NCI-H82 treated with DMSO at 0.1 percent for 48 hours (cell line): ENCODE data around the gene LHCGR.
"Not testable (repeated sequence)": the region's sequence is repeated elsewhere in the genome, so short reads cannot be mapped to it uniquely, and the experiment has no call there.

Experiments used
- DNase-seq: peaks from one replicate; lab custom pipeline; 2025; ENCODE audit not compliant: unreplicated experiment; lab: John Stamatoyannopoulos, UW

The LHCGR gene

DNA sequence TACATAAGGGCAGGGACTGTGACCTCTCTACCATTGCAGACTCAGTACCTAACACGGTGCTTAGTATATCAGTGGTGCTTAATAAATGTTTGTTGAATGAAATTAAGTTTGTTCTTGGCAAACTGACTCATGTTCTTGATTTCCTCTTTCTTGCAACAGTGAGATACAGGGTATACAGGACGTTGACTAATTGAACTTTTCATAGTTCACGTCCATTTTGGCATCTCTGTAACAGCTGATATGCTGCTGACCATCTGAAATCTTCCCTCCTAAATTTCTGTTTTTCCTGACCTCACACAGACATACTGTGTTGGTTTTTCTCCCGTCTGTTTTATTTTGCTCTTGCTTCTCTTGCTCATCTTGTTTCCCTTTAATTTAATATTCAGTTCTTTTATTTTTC, 44.2 kb downstream of the LHCGR start:
- no peak for DNase-seq

DNA sequence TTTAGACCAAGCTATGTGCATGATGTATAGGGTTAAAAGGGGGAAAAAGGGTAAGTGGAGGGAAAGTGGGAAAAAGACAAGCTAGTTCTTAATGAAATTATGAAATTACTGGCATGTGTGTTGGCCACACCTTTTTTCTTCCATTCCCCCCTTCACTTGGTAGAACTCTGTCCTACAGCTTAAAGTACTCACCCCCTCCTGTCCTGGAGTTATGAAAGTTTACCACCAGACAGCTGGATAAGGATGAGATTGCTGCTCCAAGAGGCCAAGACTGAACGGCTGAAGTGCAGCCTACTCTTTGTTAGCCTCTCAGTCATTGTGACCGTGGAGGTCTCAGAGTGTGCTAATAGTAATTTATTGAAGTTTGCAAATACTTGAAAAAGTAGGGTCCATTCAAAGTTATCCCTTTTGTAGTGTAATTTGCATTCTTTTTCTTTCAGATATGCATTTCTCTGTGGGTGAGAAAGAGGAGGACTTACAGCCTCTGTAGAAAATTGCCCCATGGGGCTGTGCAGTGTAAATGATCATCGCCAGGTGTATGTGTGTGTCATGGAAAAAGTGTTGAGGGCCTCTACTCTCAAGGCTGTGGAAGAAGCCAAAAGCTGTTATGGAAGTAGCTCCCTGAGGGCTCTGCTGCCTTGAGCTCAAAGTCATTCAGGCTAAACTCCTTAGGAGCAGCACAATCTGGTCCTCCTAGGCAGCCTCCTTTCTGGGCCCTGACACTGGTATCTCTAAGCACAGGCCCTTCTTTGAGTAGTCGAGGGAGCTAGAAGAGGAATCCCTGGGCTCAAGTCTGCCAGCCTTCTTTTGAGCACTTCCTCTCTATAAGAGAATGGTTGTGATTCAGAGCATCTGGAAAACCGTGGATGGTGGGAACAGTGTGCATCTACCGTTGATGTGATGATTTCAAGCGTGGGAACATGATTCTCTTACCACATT, 46.2 kb downstream of the LHCGR start:
- DNase-seq, result no peak

DNA sequence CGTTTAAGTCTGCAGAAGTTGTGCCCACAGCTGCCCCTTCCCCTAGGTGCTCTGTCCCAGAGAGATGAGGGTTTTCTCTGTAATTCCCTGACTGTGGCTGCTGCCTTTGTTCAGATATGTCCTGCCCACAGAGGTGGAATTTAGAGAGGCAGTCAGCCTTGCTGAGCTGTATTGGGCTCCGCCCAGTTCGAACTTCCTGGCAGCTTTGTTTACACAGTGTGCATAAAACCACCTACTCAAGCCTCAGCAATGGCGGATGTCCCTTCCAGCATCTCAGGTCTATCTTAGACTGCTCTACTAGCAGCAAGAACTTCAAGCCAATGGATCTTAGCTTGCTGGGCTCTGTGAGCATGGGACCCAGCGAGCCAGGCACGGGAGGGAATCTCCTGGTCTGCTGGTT, 48.1 kb downstream of the LHCGR start:
- DNase-seq, result no peak

DNA sequence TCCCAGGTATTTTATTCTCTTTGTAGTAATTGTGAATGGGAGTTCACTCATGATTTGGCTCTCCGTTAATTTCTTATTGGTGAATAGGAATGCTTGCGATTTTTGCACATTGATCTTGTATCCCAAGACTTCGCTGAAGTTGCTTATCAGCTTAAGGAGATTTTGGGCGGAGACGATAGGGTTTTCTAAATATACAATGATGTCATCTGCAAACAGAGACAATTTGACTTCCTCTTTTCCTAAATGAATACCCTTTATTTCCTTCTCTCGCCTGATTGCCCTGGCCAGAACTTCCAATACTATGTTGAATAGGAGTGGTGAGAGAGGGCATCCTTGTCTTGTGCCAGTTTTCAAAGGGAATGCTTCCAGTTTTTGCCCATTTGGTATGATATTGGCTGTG, 51.9 kb downstream of the LHCGR start:
- not testable (repeated sequence) for DNase-seq

DNA sequence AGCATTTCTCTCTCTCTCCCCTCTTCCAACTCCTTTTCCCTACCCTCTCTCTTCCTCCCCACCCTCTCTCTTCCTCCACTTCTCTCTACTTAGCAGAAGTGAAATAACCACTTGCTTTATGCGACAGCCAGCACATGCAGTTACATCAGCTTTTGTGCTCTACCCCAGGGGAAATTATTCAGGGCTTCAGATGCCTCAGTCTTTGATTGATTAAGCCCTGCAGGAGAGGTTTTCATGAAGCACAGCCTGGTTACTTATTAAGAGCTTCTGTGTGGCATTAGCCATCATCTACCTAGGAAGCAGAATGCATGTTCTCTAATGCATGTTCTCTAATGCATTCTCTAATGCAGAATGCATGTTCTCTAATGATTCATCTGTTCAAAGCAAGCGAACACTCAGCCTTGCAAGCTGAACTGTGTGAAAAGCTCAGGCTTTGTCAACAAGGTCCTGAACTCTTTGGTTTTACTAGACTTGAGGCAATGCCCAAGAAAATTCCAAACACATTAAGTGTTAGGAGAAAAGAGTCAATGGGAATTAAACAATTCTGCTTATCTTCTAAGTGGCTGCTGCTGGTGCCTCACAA, 56.1 kb downstream of the LHCGR start:
- no peak for DNase-seq

DNA sequence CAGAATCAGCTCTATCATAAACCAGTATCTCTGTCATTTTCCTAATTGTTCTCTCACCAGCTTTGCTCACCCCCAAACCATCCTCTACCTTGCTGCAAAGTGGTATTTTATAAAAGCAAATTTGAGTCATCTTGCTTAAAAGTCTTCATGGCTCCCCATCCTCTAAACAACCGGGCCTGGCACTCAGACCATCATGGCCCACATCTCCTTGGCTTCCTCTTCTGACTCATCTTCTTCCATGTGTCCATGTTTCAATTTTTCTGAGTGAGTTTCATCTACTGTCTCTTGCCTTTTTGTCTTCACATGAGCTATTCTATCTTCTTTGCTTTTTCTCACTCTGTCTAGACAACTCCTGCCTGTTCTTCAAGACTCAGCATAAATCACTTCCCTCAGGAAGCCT, 58.6 kb downstream of the LHCGR start:
- DNase-seq, result no peak

DNA sequence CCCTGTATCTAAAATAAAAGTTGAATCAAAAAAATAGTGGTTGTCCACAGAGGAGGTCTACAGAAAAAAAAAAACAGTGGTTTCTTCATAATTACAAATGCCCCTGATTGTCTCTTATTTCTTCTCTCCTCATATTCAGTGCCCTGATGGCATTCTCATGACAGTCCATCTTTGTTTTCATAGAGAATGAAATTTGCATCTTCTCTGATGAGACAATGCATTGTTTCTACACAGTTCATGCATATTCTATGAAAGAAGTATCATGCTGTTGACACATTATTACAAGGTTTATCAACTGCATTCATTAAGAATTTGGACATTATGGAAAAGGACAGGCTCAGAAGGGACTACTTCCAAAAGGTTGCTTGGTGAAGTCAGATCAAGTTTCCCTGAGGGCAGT, 59.5 kb downstream of the LHCGR start:
- DNase-seq, result no peak

DNA sequence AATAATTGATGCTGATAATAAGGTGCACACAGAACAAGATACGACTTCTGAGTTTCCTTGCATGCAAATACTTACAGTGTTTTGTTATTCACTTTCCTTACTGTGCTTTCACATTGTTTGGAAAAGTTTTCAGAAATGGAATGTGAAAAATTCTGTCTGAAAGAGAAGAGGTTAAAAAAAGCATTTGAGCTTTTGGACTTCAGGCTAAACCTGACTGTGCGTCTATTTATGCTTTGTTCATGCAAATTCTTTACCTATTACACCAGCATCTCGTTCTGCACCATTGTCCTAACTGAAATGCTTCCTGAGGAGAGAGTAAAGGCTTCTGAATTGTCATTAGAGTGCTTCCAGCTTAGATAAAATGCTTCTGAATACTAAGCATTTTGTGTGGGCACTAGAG, 61.4 kb downstream of the LHCGR start:
- no peak for DNase-seq

DNA sequence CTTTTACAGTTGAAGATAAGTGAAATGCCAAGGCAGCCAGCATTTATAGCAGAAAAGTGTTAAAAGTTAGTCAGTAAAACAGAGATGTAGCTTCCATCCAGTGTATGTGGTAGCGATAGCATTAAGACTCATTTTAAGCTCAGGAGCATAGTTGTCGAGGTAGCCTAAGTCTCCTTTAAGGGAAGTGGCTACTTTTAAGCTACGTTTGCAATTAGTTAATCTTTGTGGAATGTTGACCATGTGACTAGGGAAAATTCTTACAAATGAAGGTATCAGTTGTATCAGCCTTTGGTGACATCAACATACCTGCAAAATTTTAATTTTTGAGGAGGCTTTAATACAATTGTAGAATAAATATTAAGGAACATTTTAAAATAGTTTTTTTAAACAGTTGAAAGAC, 61.9 kb downstream of the LHCGR start:
- no peak for DNase-seq

DNA sequence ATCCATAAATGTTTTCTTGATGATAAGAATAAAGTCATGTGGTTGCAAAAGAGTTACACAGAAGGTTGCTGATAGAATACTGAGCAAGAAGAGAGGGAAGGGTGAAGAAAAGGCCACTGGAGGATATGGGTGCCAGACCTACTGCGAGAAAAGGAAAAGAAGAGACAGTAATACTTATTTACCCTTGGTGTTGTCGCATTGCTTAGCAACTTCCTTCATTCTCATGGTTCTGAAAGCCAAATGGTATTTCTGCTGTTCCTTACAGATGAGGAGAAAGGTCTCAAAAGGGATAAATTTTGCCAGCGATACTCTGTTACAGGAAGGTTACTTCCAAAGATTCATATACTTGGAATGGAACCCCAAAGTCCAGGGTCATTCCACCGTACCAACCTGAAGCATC, 62.5 kb downstream of the LHCGR start:
- no peak for DNase-seq

DNA sequence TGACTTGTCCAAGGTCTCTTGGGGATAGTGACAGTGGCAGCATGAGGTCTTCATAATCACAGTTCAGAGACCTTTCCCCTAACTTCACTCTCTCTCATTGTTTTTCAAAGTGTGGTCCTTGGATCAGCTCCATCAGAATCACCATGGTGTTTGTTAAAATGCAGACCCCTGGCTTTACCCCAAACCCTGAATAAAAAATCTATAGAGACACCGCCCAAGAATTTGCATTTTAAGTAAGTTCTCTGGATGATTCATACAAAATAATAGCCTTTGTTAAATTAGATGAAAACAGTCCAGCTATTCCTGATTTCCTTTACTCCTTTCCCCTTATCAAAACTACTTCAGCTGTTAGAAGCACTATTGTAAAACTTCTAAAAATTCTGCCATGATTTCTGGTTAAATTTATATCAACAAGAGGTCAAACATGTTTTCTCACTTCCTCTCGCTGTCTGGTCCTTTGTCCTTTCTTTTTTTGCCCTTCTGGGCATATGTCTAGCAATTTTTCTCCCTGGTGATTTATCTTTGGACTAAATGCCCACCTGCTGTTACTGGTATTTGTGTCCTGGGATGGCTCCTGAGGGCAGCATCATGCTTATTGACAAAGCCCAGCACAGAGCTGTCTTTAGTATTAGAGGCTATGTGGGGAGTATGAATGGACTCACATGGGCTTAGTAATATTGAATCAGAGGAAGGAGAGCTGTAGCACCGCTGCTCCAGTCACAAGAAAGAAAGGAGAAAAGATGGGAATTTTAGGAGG, 63.4 kb downstream of the LHCGR start:
- no peak for DNase-seq

DNA sequence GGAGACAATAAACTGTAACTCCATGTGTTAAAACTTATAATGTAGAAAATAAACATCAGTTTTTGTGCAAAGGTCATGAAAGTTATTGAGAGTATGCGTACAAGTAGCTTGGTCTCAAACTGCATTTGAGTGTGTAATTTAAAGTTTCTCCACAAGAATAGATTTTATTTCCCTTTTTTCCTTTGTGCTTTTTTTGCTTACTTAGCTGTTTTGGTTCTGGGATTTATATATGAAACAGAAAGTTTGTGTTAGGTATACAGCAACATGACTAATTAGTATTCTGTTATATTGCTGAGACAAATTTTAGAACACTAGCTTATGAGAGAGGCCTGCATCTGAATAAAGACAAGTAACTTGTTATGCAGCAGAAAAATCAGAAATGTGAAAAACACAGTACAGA, 70.4 kb downstream of the LHCGR start:
- no peak for DNase-seq

DNA sequence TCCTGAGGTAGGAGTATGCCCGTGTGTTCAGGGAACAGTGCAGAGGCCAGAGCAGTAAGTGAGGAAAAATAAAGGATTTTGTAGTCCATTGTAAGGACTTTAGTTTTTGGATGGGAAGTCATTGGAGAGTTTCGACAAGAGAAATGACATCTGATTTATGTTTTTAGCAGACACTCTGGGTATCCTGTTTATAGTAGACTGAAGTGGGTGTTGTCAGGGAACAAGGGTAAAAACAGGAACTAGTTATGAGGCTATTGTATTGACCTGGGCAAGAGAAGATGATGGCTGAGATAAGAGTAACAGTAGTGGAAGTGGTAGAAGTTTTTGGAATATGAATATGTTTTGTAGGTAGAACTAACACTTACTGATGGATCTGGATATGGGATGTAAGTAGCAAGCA, 78.1 kb downstream of the LHCGR start:
- no peak for DNase-seq

DNA sequence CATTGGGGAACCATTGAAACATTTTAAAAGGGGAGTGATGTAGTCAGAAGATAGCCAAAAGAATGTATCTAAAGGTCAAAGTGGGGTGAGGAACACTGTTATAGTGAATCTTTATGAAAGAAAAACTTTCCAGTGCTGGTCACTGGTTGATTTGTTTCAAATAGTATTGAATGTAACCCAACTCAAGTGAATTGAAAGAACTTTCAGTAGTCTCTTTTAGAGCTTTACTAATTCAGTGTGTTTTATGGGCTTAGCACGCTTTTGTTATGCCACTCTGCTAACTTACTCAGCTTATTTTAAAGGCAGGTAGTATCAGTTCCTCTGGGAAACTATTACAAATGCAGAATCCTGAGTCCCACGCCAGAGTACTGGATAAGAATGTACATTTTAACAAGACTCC, 80.6 kb downstream of the LHCGR start:
- no peak for DNase-seq

DNA sequence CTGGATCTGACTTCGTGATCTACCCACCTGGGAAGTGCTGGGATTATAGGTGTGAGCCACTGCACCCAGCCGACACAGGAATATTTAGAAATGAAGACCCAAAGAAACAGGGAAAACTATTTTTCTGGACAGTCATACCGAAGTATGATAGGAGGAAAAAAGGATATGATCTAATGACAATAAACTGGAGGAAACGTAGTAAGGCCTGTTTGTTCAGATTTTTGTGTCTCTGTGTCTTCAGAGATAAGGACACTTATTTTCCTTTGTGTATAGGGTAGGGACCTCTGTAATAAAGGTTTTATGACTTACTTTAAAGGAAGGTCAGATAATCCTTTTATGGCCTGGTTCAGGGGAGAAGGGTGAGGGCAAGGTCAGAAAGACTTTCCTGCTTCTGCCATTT, 81.9 kb downstream of the LHCGR start:
- DNase-seq, result no peak

DNA sequence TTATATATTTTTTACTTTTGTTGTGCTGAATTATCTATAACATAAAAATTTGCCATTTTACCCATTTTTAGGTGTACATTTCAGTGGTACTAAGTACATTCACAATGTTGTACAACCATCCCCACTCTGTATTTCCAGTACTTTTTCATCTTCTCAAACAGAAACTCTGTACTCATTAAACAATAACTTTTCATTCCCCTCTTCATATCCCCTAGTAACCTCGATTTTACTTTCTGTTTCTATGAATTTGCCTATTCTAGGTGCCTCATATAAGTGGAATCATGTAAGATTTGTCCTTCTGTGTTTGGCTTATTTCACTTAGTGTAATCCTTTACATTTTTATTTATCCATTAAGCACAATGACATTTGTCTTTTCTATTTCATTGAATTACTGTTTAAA, 86.5 kb downstream of the LHCGR start:
- no peak for DNase-seq

DNA sequence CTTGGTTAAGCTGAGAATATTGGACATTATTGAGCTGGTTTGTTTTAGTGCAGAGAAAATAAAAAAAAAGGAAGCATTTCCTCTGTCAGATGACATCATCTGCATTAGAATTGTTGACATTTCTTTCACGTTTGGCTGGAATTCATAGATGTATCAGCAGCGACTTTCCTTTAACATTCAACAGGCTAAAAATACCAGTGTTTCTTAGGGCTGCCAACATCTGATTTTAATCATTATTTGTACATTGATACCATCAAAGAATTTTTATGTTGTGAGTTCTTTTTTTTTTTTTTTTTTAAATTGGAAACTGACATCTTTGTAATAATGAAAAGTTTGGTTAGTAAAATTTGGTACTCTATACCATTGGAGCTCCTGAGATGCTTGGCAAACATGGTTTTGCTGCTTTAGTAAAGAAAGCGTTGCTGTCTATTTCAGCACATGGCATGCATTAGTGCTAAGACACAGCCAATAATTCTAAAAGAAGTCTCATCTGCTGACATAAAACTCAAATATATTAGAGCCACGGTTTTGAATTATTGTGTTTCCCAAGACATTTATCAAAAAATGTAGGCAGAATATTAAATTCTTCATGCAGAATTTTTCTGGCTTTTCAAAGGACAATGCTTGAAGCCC, 104.2 kb downstream of the LHCGR start:
- no peak for DNase-seq

DNA sequence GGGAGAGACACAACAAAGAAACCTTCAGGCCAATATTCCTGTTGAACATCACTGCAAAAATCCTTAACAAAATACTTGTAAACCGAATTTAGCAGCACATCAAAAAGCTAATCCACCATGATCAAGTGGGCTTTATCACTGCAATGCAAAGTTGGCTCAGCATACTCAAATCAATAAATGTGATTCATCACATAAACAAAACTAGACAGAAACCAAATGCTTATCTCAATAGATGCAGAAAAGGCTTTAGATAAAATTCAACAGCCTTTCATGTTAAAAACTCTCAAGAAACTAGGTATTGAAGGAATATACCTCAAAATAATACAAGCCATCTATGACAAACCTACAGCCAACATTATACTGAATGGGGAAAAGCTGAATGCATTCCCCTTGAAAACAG, 117.3 kb downstream of the LHCGR start:
- no peak for DNase-seq
